Measurements from ENCODE around the gene ACD.
A peak's percentile ranks its signal among the peaks of the same experiment; 100 is the strongest.

The ACD gene

GRCh38 chr16:67664871-67665270 is 4.8 kb upstream of the ACD start:
- Histone ChIP-seq H3K9ac (ENCODE audit: insufficient read length, low read depth) (no peak overlapping the region), H3K36me3 (ENCODE audit: insufficient read depth, insufficient read length, low read length) (peaks cover 32% of the 10 kb centered on the region)
- no peak for TF ChIP-seq SUZ12 (IDR thresholded peaks at IDR 0.05; ENCODE audit: extremely low read depth, insufficient read depth, insufficient read length)
- no peak for TF ChIP-seq YY1 (IDR thresholded peaks at IDR 0.05; ENCODE audit: insufficient read depth, insufficient read length)
- TF ChIP-seq ZNF274 (IDR thresholded peaks at IDR 0.05; ENCODE audit: low read depth, low read length) = no peak

GRCh38 chr16:67664258-67664657 is 4.2 kb upstream of the ACD start:
- Histone ChIP-seq H3K27me3 (ENCODE audit: insufficient read depth, insufficient read length) (peaks cover 24% of the 10 kb centered on the region), H3K4me3 (ENCODE audit: insufficient read length, low read depth) (no peak overlapping the region), H3K9ac (ENCODE audit: insufficient read length, low read depth) (no peak overlapping the region), H3K4me1 (ENCODE audit: insufficient read depth, insufficient read length) (peaks cover 26% of the 10 kb centered on the region), H3K9me3 (ENCODE audit: insufficient read depth, low read length) (no peaks in the 10 kb centered on the region), H3K36me3 (ENCODE audit: insufficient read depth, insufficient read length, low read length) (peaks cover 32% of the 10 kb centered on the region)
- DNase-seq (ENCODE audit: low read depth, low spot score) = no peak
- no peak for TF ChIP-seq YY1 (IDR thresholded peaks at IDR 0.05; ENCODE audit: insufficient read depth, insufficient read length)
- no peak for TF ChIP-seq ZNF274 (IDR thresholded peaks at IDR 0.05; ENCODE audit: low read depth, low read length)
- no peak for TF ChIP-seq SUZ12 (IDR thresholded peaks at IDR 0.05; ENCODE audit: extremely low read depth, insufficient read depth, insufficient read length)

More at GRCh38 chr16:67664871-67665270, 4.8 kb upstream of the ACD start:
- H3K4me1 ChIP-seq (ENCODE audit: insufficient read depth, insufficient read length) = peaks cover 26% of the 10 kb centered on the region
- DNase-seq (ENCODE audit: low read depth, low spot score) = no peak
- H3K9me3 ChIP-seq (ENCODE audit: insufficient read depth, low read length) = no peaks in the 10 kb centered on the region
- H3K27me3 ChIP-seq (ENCODE audit: insufficient read depth, insufficient read length) = peaks cover 18% of the 10 kb centered on the region
- H3K4me3 ChIP-seq (ENCODE audit: insufficient read length, low read depth) = no peak overlapping the region

- no peak for DNase-seq (ENCODE audit: low read depth, low spot score)
- Histone ChIP-seq H3K27me3 (ENCODE audit: insufficient read depth, insufficient read length) (peaks cover 25% of the 10 kb centered on the region), H3K9ac (ENCODE audit: insufficient read length, low read depth) (no peak overlapping the region), H3K9me3 (ENCODE audit: insufficient read depth, low read length) (no peaks in the 10 kb centered on the region), H3K4me3 (ENCODE audit: insufficient read length, low read depth) (no peak overlapping the region), H3K4me1 (ENCODE audit: insufficient read depth, insufficient read length) (peaks cover 26% of the 10 kb centered on the region), H3K36me3 (ENCODE audit: insufficient read depth, insufficient read length, low read length) (peaks cover 35% of the 10 kb centered on the region)
- TF ChIP-seq SUZ12 (IDR thresholded peaks at IDR 0.05; ENCODE audit: extremely low read depth, insufficient read depth, insufficient read length) (no peak), ZNF274 (IDR thresholded peaks at IDR 0.05; ENCODE audit: low read depth, low read length) (no peak), YY1 (IDR thresholded peaks at IDR 0.05; ENCODE audit: insufficient read depth, insufficient read length) (no peak)
Observed at GRCh38 chr16:67663877-67664222, 3.8 kb upstream of the ACD start.

- no peak overlapping the region for H3K4me3 ChIP-seq (ENCODE audit: insufficient read length, low read depth)
- no peak for TF ChIP-seq YY1 (IDR thresholded peaks at IDR 0.05; ENCODE audit: insufficient read depth, insufficient read length)
- H3K9me3 ChIP-seq (ENCODE audit: insufficient read depth, low read length) = no peaks in the 10 kb centered on the region
- no peak for DNase-seq (ENCODE audit: low read depth, low spot score)
- peaks cover 40% of the 10 kb centered on the region for H3K36me3 ChIP-seq (ENCODE audit: insufficient read depth, insufficient read length, low read length)
- peaks cover 24% of the 10 kb centered on the region for H3K4me1 ChIP-seq (ENCODE audit: insufficient read depth, insufficient read length)
- H3K9ac ChIP-seq (ENCODE audit: insufficient read length, low read depth) = no peak overlapping the region
- H3K27me3 ChIP-seq (ENCODE audit: insufficient read depth, insufficient read length) = peaks cover 25% of the 10 kb centered on the region
Observed at GRCh38 chr16:67663151-67663876, 3.3 kb upstream of the ACD start.

- no peak overlapping the region for H3K9ac ChIP-seq (ENCODE audit: insufficient read length, low read depth)
- DNase-seq (ENCODE audit: low read depth, low spot score) = no peak
- no peak overlapping the region for H3K4me3 ChIP-seq (ENCODE audit: insufficient read length, low read depth)
- H3K9me3 ChIP-seq (ENCODE audit: insufficient read depth, low read length) = no peaks in the 10 kb centered on the region
- H3K27me3 ChIP-seq (ENCODE audit: insufficient read depth, insufficient read length) = peaks cover 25% of the 10 kb centered on the region
- H3K36me3 ChIP-seq (ENCODE audit: insufficient read depth, insufficient read length, low read length) = peaks cover 47% of the 10 kb centered on the region
- no peak for TF ChIP-seq ZNF274 (IDR thresholded peaks at IDR 0.05; ENCODE audit: low read depth, low read length)
- TF ChIP-seq YY1 (IDR thresholded peaks at IDR 0.05; ENCODE audit: insufficient read depth, insufficient read length) = no peak
- no peak for TF ChIP-seq SUZ12 (IDR thresholded peaks at IDR 0.05; ENCODE audit: extremely low read depth, insufficient read depth, insufficient read length)
- peaks cover 20% of the 10 kb centered on the region for H3K4me1 ChIP-seq (ENCODE audit: insufficient read depth, insufficient read length)
Observed at GRCh38 chr16:67662653-67663010, 2.6 kb upstream of the ACD start.

GRCh38 chr16:67661886-67662652 is 2.0 kb upstream of the ACD start:
- no peak overlapping the region for H3K4me3 ChIP-seq (ENCODE audit: insufficient read length, low read depth)
- peak overlapping the region; percentile 32 for H3K9ac ChIP-seq (ENCODE audit: insufficient read length, low read depth)

GRCh38 chr16:67661101-67661761 is 1.2 kb upstream of the ACD start:
- peaks cover 25% of the 10 kb centered on the region for H3K27me3 ChIP-seq (ENCODE audit: insufficient read depth, insufficient read length)
- DNase-seq (ENCODE audit: low read depth, low spot score) = no peak
- H3K4me1 ChIP-seq (ENCODE audit: insufficient read depth, insufficient read length) = peaks cover 12% of the 10 kb centered on the region
- peak overlapping the region; percentile 87 for H3K4me3 ChIP-seq (ENCODE audit: insufficient read length, low read depth)
- peak overlapping the region; percentile 32 for H3K9ac ChIP-seq (ENCODE audit: insufficient read length, low read depth)
- H3K36me3 ChIP-seq (ENCODE audit: insufficient read depth, insufficient read length, low read length) = peaks cover 60% of the 10 kb centered on the region
- H3K9me3 ChIP-seq (ENCODE audit: insufficient read depth, low read length) = no peaks in the 10 kb centered on the region
- no peak for TF ChIP-seq YY1 (IDR thresholded peaks at IDR 0.05; ENCODE audit: insufficient read depth, insufficient read length)
- no peak for TF ChIP-seq ZNF274 (IDR thresholded peaks at IDR 0.05; ENCODE audit: low read depth, low read length)
- TF ChIP-seq SUZ12 (IDR thresholded peaks at IDR 0.05; ENCODE audit: extremely low read depth, insufficient read depth, insufficient read length) = no peak

More at GRCh38 chr16:67661886-67662652, 2.0 kb upstream of the ACD start:
- H3K9me3 ChIP-seq (ENCODE audit: insufficient read depth, low read length) = no peaks in the 10 kb centered on the region
- H3K4me1 ChIP-seq (ENCODE audit: insufficient read depth, insufficient read length) = peaks cover 16% of the 10 kb centered on the region
- TF ChIP-seq SUZ12 (IDR thresholded peaks at IDR 0.05; ENCODE audit: extremely low read depth, insufficient read depth, insufficient read length) = no peak
- no peak for TF ChIP-seq ZNF274 (IDR thresholded peaks at IDR 0.05; ENCODE audit: low read depth, low read length)
- TF ChIP-seq YY1 (IDR thresholded peaks at IDR 0.05; ENCODE audit: insufficient read depth, insufficient read length) = no peak
- H3K27me3 ChIP-seq (ENCODE audit: insufficient read depth, insufficient read length) = peaks cover 25% of the 10 kb centered on the region
- peaks cover 52% of the 10 kb centered on the region for H3K36me3 ChIP-seq (ENCODE audit: insufficient read depth, insufficient read length, low read length)
- no peak for DNase-seq (ENCODE audit: low read depth, low spot score)

Measured in NT2/D1 (cell line).